ENCODE measurements around the gene APEX2. TPM values are rescaled to one million over a fixed set of nuclear protein-coding genes. Genes with fewer than 3 reads are reported as not detected.

APEX2 gene
- total and polyA plus RNA-seq, 2 of the 4 experiments (the other 2 are of a cell fraction), result 3.4 to 16.5 TPM

- H2BK5ac ChIP-seq (ENCODE audit: low read depth, low read length, poor library complexity, severe bottlenecking), result no peak overlapping the region
- intact Hi-C loops (cut with micrococcal nuclease), result no loop called here
- H3K4me3 ChIP-seq (ENCODE audit: insufficient read depth, low read depth, low read length), result no peak overlapping the region
- H4K8ac ChIP-seq (ENCODE audit: low read depth in 2 of 2, low read length in 2 of 2), result no peak overlapping the region
- no peak overlapping the region for H3K14ac ChIP-seq (replicated peaks; ENCODE audit: low read depth, low read length)
- in situ Hi-C loops (cut with MboI; ENCODE audit: low sequenced_read_pairs), result no loop called here
- H4K20me1 ChIP-seq (ENCODE audit: insufficient read depth, low read length), result no peaks in the 10 kb centered on the region
- CTCF ChIA-PET, result no interaction called here
- no peak for ATAC-seq (ENCODE audit: low read depth)
- no peak overlapping the region for H2BK20ac ChIP-seq (ENCODE audit: low read depth, low read length)
- no peak overlapping the region for H3K4ac ChIP-seq (ENCODE audit: low read depth, low read length)
- no peak overlapping the region for H2BK120ac ChIP-seq (ENCODE audit: low read depth, low read length)
- peaks cover 10% of the 10 kb centered on the region for H3K27me3 ChIP-seq (ENCODE audit: control insufficient read depth, insufficient read depth, low read length)
- H3K79me1 ChIP-seq (ENCODE audit: low read depth in 1 of 2, low read length in 2 of 2), result no peaks in the 10 kb centered on the region
- H3K4me1 ChIP-seq (ENCODE audit: control insufficient read depth, insufficient read depth, low read length), result no peaks in the 10 kb centered on the region
- dilution Hi-C loops (cut with HindIII; ENCODE audit: low sequenced_read_pairs, unreplicated experiment), result no loop called here
- H2AK9ac ChIP-seq (replicated peaks; ENCODE audit: low read depth, low read length, poor library complexity), result no peak overlapping the region
- H2AFZ ChIP-seq (replicated peaks; ENCODE audit: low read length, poor library complexity), result no peak overlapping the region
- no peak overlapping the region for H4K91ac ChIP-seq (ENCODE audit: insufficient read depth, low read depth, low read length)
- H3K9me1 ChIP-seq (ENCODE audit: insufficient read depth, low read length), result no peaks in the 10 kb centered on the region
- no CpG with 5 or more reads among the region's 4 CpGs for WGBS, 2 experiments (ENCODE audit: extremely low coverage in 2 of 2, insufficient read length in 1 of 2)
- H4K5ac ChIP-seq (ENCODE audit: low read depth, low read length), result no peak overlapping the region
- no peak overlapping the region for H3K18ac ChIP-seq (ENCODE audit: low read depth, low read length)
- no peak overlapping the region for H3K23ac ChIP-seq (ENCODE audit: low read depth, low read length)
- no peak overlapping the region for H3K9ac ChIP-seq (ENCODE audit: low read depth, low read length)
- no peak overlapping the region for H3K27ac ChIP-seq (ENCODE audit: insufficient read depth, low read length)
- no peak overlapping the region for H2BK15ac ChIP-seq (ENCODE audit: low read depth, low read length)
- TF ChIP-seq SMC3 (IDR thresholded peaks at IDR 0.05; ENCODE audit: low read depth, low read length), result no peak
- no peak for TF ChIP-seq CEBPB (IDR thresholded peaks at IDR 0.05; ENCODE audit: low read depth, low read length)
- TF ChIP-seq RFX5 (IDR thresholded peaks at IDR 0.05; ENCODE audit: low read depth, low read length), result no peak
- TF ChIP-seq BHLHE40 (IDR thresholded peaks at IDR 0.05; ENCODE audit: low read depth, low read length), result no peak
- TF ChIP-seq, protein P1, sequence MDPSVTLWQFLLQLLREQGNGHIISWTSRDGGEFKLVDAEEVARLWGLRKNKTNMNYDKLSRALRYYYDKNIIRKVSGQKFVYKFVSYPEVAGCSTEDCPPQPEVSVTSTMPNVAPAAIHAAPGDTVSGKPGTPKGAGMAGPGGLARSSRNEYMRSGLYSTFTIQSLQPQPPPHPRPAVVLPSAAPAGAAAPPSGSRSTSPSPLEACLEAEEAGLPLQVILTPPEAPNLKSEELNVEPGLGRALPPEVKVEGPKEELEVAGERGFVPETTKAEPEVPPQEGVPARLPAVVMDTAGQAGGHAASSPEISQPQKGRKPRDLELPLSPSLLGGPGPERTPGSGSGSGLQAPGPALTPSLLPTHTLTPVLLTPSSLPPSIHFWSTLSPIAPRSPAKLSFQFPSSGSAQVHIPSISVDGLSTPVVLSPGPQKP (IDR thresholded peaks at IDR 0.05; ENCODE audit: borderline replicate concordance, low read depth, low read length), result no peak
- TF ChIP-seq CHD1 (IDR thresholded peaks at IDR 0.05; ENCODE audit: low read depth, low read length), result no peak
- TF ChIP-seq, protein P2, sequence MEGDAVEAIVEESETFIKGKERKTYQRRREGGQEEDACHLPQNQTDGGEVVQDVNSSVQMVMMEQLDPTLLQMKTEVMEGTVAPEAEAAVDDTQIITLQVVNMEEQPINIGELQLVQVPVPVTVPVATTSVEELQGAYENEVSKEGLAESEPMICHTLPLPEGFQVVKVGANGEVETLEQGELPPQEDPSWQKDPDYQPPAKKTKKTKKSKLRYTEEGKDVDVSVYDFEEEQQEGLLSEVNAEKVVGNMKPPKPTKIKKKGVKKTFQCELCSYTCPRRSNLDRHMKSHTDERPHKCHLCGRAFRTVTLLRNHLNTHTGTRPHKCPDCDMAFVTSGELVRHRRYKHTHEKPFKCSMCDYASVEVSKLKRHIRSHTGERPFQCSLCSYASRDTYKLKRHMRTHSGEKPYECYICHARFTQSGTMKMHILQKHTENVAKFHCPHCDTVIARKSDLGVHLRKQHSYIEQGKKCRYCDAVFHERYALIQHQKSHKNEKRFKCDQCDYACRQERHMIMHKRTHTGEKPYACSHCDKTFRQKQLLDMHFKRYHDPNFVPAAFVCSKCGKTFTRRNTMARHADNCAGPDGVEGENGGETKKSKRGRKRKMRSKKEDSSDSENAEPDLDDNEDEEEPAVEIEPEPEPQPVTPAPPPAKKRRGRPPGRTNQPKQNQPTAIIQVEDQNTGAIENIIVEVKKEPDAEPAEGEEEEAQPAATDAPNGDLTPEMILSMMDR (conservative IDR thresholded peaks at IDR 0.05; ENCODE audit: low read depth, low read length), result no peak
- TF ChIP-seq RAD21 (IDR thresholded peaks at IDR 0.05; ENCODE audit: low read length), result no peak
- TF ChIP-seq MXI1 (IDR thresholded peaks at IDR 0.05; ENCODE audit: borderline replicate concordance, low read depth, low read length), result no peak
- TF ChIP-seq NFE2L2 (IDR thresholded peaks at IDR 0.05; ENCODE audit: low read depth, low read length), result no peak
- BruUV-seq (replicated peaks), result no TSS peak
- POLR2A ChIA-PET (ENCODE audit: unreplicated experiment), result no interaction called here
- no peaks in the 10 kb centered on the region for H3K36me3 ChIP-seq (ENCODE audit: control insufficient read depth, insufficient read depth, low read length)
- no peak overlapping the region for H2AK5ac ChIP-seq (ENCODE audit: low read depth, low read length)
- H3K56ac ChIP-seq (ENCODE audit: extremely low read depth, insufficient read depth, low read length), result no peak overlapping the region
- no peak for DNase-seq
- no peaks in the 10 kb centered on the region for H3K9me3 ChIP-seq (ENCODE audit: control insufficient read depth, insufficient read depth, low read length)
- H3K4me2 ChIP-seq (ENCODE audit: low read depth, low read length), result no peak overlapping the region
Observed at GRCh38 chrX:55028040-55028439, 27.9 kb downstream of the APEX2 start.
